Colon (tissue), 2 donors: Measurements from ENCODE around the gene TSPY2.
"Not testable (repeated sequence)": the region's sequence is repeated elsewhere in the genome, so short reads cannot be mapped to it uniquely, and the experiment has no call there.

Experiments
- FAIRE-seq: peaks from 2 replicates; lab custom pipeline; 2012; peaks lifted over from hg19 to GRCh38; lab: Jason Lieb, UNC
- donor health status: control.
- donor health status: control.

The TSPY2 gene

GRCh38 chrY:6245923-6246322 is at the start of gene TSPY2:
TSPY2 (plus strand) TSS chrY:6246223; CDS start chrY:6246269, 46 bp downstream.
- FAIRE-seq: not testable (repeated sequence)

GRCh38 chrY:6209565-6209964 is 36.5 kb upstream of the TSPY2 start:
- FAIRE-seq: not testable (repeated sequence)

- FAIRE-seq: not testable (repeated sequence)
Observed at GRCh38 chrY:6217045-6217444, 29.0 kb upstream of the TSPY2 start.

DNA sequence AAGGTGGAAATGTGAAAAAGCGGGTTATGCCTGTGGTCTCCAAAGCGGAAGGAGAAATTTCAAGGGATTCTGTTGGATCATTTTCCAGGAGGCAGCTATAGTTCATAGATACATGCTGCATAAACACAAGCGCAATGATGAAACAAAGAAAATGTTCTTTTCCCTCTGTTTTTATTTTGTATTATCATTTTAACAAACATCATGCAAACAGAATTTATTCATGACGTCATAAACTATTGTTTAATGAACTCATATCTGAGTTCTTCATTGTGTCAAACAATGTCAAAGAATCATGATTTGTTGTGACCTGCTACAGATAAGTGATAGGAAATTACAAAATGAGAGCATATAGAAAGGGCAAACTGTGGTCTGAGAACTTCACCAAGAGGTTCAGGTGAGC is 23.8 kb downstream of the TSPY2 start:
- FAIRE-seq: not testable (repeated sequence)
